ENCODE data around the gene SLC9C2. TPM values are rescaled to one million over a fixed set of nuclear protein-coding genes. Genes with fewer than 3 reads are reported as not detected.

SLC9C2 gene
- total RNA-seq, 1 experiment from 2014 or later: not detected

GRCh38 chr1:173470608-173471007 is 132.3 kb downstream of the SLC9C2 start:
- H3K27me3 ChIP-seq (ENCODE audit: control insufficient read depth, insufficient read depth, low read length): no peaks in the 10 kb centered on the region
- no peak overlapping the region for H3K4me3 ChIP-seq (ENCODE audit: low read depth in 2 of 2, low read length in 2 of 2)
- DNase-seq (ENCODE audit: low read depth, low spot score) (no peak), ATAC-seq (no peak)
- intact Hi-C loops (cut with micrococcal nuclease; ENCODE audit: unreplicated experiment): no loop called here
- no peak overlapping the region for H3K27ac ChIP-seq (ENCODE audit: low read length)
- no TSS peak for BruUV-seq (replicated peaks)
- H3K4me1 ChIP-seq (ENCODE audit: control insufficient read depth, insufficient read depth, low read length): peaks cover 15% of the 10 kb centered on the region
- POLR2A ChIA-PET: no interaction called here
- H3K36me3 ChIP-seq (ENCODE audit: control insufficient read depth, insufficient read depth, low read length): no peaks in the 10 kb centered on the region
- TF ChIP-seq POLR2AphosphoS5 (IDR thresholded peaks at IDR 0.05; ENCODE audit: low read depth, low read length): no peak
- no peak for TF ChIP-seq REST (IDR thresholded peaks at IDR 0.05; ENCODE audit: insufficient read depth in 1 of 2, low read depth in 2 of 2, low read length in 1 of 2)
- H3K9me3 ChIP-seq (ENCODE audit: control insufficient read depth, insufficient read depth, low read depth, low read length): no peaks in the 10 kb centered on the region
- CTCF ChIA-PET: no interaction called here
- in situ Hi-C loops (cut with HindIII; ENCODE audit: low pct_unique_long_range_greater_than_20kb, low sequenced_read_pairs): loop anchor here (5.0 kb wide), 1 partner anchor 33 kb away; no protein-coding TSS in a partner anchor

GRCh38 chr1:173469656-173470055 is 133.2 kb downstream of the SLC9C2 start:
- ChIA-PET POLR2A (no interaction called here), CTCF (interaction anchor here (0.8 kb wide), 1 partner anchor 1281 kb away, joined by 3 read pairs; no protein-coding TSS in a partner anchor)
- H3K27ac ChIP-seq (ENCODE audit: low read length): no peak overlapping the region
- BruUV-seq (replicated peaks): no TSS peak
- H3K4me1 ChIP-seq (ENCODE audit: control insufficient read depth, insufficient read depth, low read length): peaks cover 10% of the 10 kb centered on the region
- H3K27me3 ChIP-seq (ENCODE audit: control insufficient read depth, insufficient read depth, low read length): no peaks in the 10 kb centered on the region
- TF ChIP-seq TCF7L2 (IDR thresholded peaks at IDR 0.05; ENCODE audit: low read depth, low read length): no peak
- TF ChIP-seq CTCF (IDR thresholded peaks at IDR 0.05): no peak
- TF ChIP-seq SIN3A (IDR thresholded peaks at IDR 0.05; ENCODE audit: borderline replicate concordance, insufficient read depth, low read depth, low read length): no peak
- TF ChIP-seq POLR2AphosphoS5 (IDR thresholded peaks at IDR 0.05; ENCODE audit: low read depth, low read length): no peak
- TF ChIP-seq REST (IDR thresholded peaks at IDR 0.05; ENCODE audit: insufficient read depth in 1 of 2, low read depth in 2 of 2, low read length in 1 of 2): no peak
- intact Hi-C loops (cut with micrococcal nuclease; ENCODE audit: unreplicated experiment): no loop called here
- no peaks in the 10 kb centered on the region for H3K9me3 ChIP-seq (ENCODE audit: control insufficient read depth, insufficient read depth, low read depth, low read length)
- DNase-seq (ENCODE audit: low read depth, low spot score) (no peak), ATAC-seq (no peak)
- no peaks in the 10 kb centered on the region for H3K36me3 ChIP-seq (ENCODE audit: control insufficient read depth, insufficient read depth, low read length)
- H3K4me3 ChIP-seq (ENCODE audit: low read depth in 2 of 2, low read length in 2 of 2): no peak overlapping the region
- in situ Hi-C loops (cut with HindIII; ENCODE audit: low pct_unique_long_range_greater_than_20kb, low sequenced_read_pairs): loop anchor here (5.0 kb wide), 1 partner anchor 32 kb away; no protein-coding TSS in a partner anchor

All from Panc1 (cell line).